Glutamatergic neuron (in vitro differentiated cells): ENCODE results near the gene CD19. TPM values are rescaled to one million over a fixed set of nuclear protein-coding genes. Genes with fewer than 3 reads are reported as not detected.

Source experiments
- DNase-seq: peaks from one replicate; pipeline ENCODE4 v3.0.0; 2022
- H3K27ac Mint-ChIP-seq: one replicate; pipeline ENCODE4 v1.8.0; 2020; ENCODE audit warnings: mild to moderate bottlenecking, mixed read lengths, inconsistent platforms; ENCODE audit not compliant: unreplicated experiment
- H3K27me3 Mint-ChIP-seq: one replicate; pipeline ENCODE4 v1.8.0; 2020; ENCODE audit warnings: mild to moderate bottlenecking, moderate library complexity, mixed read lengths, inconsistent platforms; ENCODE audit not compliant: unreplicated experiment
- H3K36me3 Mint-ChIP-seq: one replicate; pipeline ENCODE4 v1.8.0; 2020; ENCODE audit warnings: mild to moderate bottlenecking, mixed read lengths, inconsistent platforms; ENCODE audit not compliant: unreplicated experiment
- H3K4me1 Mint-ChIP-seq: one replicate; pipeline ENCODE4 v1.8.0; 2020; ENCODE audit warnings: mild to moderate bottlenecking, low read depth, mixed read lengths, inconsistent platforms; ENCODE audit not compliant: unreplicated experiment
- H3K4me3 Mint-ChIP-seq: one replicate; pipeline ENCODE4 v1.8.0; 2020; ENCODE audit warnings: mild to moderate bottlenecking, mixed read lengths, inconsistent platforms; ENCODE audit not compliant: unreplicated experiment
- H3K9me3 Mint-ChIP-seq: one replicate; pipeline ENCODE4 v1.8.0; 2020; ENCODE audit warnings: mild to moderate bottlenecking, moderate library complexity, mixed read lengths, inconsistent platforms; ENCODE audit not compliant: unreplicated experiment
- CTCF ChIP-seq: fragments of 200-600 bp; sonication (generic); IDR thresholded peaks from one replicate; pipeline ENCODE4 v1.5.0; 2021; ENCODE audit not compliant: partially characterized antibody, unreplicated experiment
- total RNA-seq: library from RNA; stranded (reverse); fragmentation: NEBNext Ultra II Directional; extraction: Animal tissue kit (Norgen Biotek cat#: 25700); gene quantifications from one replicate; pipeline ENCODE4 v1.2.1, GENCODE V29; 2021; ENCODE audit not compliant: unreplicated experiment

CD19 gene
- total RNA-seq, 1 donor from 2014 or later = 0.27 TPM

DNA sequence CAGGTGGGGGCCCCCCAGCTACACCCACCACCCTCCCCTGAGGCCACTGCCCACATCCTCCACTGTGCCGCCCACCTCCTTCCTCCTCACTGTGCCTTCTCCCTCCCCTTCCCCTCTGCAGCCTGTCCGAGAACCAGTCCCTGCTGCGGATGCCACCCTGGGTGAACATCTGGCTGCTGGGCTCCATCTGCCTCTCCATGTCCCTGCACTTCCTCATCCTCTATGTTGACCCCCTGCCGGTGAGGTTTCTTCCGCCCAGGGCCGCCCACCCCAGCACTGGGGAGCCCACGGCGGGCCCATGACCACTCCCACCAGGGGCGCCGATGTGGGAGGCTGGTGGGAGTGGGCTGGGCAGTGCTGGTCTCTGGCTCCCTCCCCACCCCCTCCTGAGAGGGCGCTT is 28.9 kb upstream of the CD19 start:
- Mint-ChIP-seq H3K27ac (no peak overlapping the region), H3K4me3 (no peak overlapping the region), H3K4me1 (no peaks in the 10 kb centered on the region), H3K36me3 (no peaks in the 10 kb centered on the region), H3K27me3 (peaks cover 7% of the 10 kb centered on the region), H3K9me3 (no peaks in the 10 kb centered on the region)
- no peak for DNase-seq
- no peak for TF ChIP-seq CTCF

DNA sequence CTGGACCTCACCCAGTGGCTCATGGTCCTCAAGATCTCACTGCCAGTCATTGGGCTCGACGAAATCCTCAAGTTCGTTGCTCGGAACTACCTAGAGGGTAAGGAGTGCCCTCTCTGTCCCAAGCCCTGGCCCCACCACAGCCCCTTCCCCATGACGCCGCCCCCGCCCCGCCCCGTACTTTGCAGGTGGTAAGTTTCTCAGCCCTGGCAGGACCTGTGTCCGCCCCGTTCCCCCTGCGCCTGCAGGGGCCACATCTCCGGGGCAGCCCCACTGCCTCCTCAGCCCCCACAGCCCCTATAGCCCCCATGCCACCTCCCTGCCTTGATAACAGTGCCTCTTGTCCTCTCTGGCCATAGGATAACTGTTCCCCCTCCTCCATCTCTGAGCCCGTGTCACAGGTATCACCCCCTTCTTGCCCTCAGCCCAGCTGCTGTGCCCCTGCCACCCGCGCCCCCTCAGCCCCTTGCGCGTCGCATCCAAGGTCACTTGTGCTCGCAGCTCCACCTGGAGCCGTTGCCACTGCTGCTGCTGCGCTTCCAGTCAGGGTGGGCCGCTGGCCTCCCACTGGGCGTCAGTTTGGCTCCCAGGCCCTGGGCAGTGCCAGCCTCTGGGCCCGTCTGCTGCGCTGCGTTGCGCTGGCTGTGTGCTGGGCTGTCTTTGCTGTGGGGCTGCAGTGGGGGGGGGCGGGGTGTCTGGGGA is 28.3 kb upstream of the CD19 start:
- Mint-ChIP-seq H3K27me3 (peaks cover 7% of the 10 kb centered on the region), H3K27ac (no peak overlapping the region), H3K9me3 (no peaks in the 10 kb centered on the region), H3K36me3 (no peaks in the 10 kb centered on the region), H3K4me1 (no peaks in the 10 kb centered on the region), H3K4me3 (no peak overlapping the region)
- no peak for DNase-seq
- TF ChIP-seq CTCF = no peak

- H3K27me3 Mint-ChIP-seq = peaks cover 7% of the 10 kb centered on the region
- H3K4me3 Mint-ChIP-seq = no peak overlapping the region
- H3K27ac Mint-ChIP-seq = no peak overlapping the region
- H3K4me1 Mint-ChIP-seq = no peaks in the 10 kb centered on the region
- no peaks in the 10 kb centered on the region for H3K9me3 Mint-ChIP-seq
- DNase-seq = no peak
- no peak for TF ChIP-seq CTCF
- H3K36me3 Mint-ChIP-seq = no peaks in the 10 kb centered on the region
These were observed 27.4 kb upstream of the CD19 start for GRCh38 chr16:28904363-28904762.

GRCh38 chr16:28904828-28905227 is 26.9 kb upstream of the CD19 start:
- DNase-seq = no peak
- Mint-ChIP-seq H3K27me3 (peaks cover 7% of the 10 kb centered on the region), H3K9me3 (no peaks in the 10 kb centered on the region), H3K27ac (no peak overlapping the region), H3K4me3 (no peak overlapping the region), H3K36me3 (no peaks in the 10 kb centered on the region), H3K4me1 (no peaks in the 10 kb centered on the region)
- TF ChIP-seq CTCF = no peak

GRCh38 chr16:28905229-28905754 is 26.5 kb upstream of the CD19 start:
- no peak for TF ChIP-seq CTCF
- H3K9me3 Mint-ChIP-seq = no peaks in the 10 kb centered on the region
- H3K27me3 Mint-ChIP-seq = peaks cover 7% of the 10 kb centered on the region
- H3K4me3 Mint-ChIP-seq = no peak overlapping the region
- no peaks in the 10 kb centered on the region for H3K4me1 Mint-ChIP-seq
- DNase-seq = no peak
- no peaks in the 10 kb centered on the region for H3K36me3 Mint-ChIP-seq
- H3K27ac Mint-ChIP-seq = no peak overlapping the region
